HEK293T (cell line): ENCODE measurements around the gene DGKA.

Source experiments
- CTCF ChIA-PET: fragments of 350-600 bp; formaldehyde crosslinking; extraction: SDS; loops from one replicate; lab custom pipeline; 2021; ENCODE audit warnings: antibody characterized with exemption, inconsistent platforms; lab: Yijun Ruan, JAX
- POLR2A ChIA-PET: fragments of 350-600 bp; formaldehyde crosslinking; extraction: SDS; loops from one replicate; lab custom pipeline; 2020; ENCODE audit warnings: antibody characterized with exemption, inconsistent platforms; lab: Yijun Ruan, JAX
- DNase-seq: peaks from one replicate; pipeline ENCODE4 v3.0.0; 2012; ENCODE audit warnings: mixed read lengths; ENCODE audit errors: extremely low spot score
- ARNT ChIP-seq: fragments of 450-650 bp; IDR thresholded peaks from 2 replicates; pipeline ENCODE4 v1.6.1; 2017; ENCODE audit warnings: mild to moderate bottlenecking
- BHLHE40 ChIP-seq: fragments of 450-650 bp; IDR thresholded peaks from 2 replicates; pipeline ENCODE4 v1.6.1; 2016; ENCODE audit warnings: mild to moderate bottlenecking, moderate library complexity, borderline replicate concordance
- CTBP1 ChIP-seq: fragments of 450-650 bp; IDR thresholded peaks from 2 replicates; pipeline ENCODE4 v1.6.1; 2016; ENCODE audit warnings: borderline replicate concordance
- ELF4 ChIP-seq: fragments of 450-650 bp; IDR thresholded peaks from 2 replicates; pipeline ENCODE4 v1.6.1; 2017; ENCODE audit warnings: antibody characterized with exemption
- FOXA1 ChIP-seq: fragments of 450-650 bp; IDR thresholded peaks from 2 replicates; pipeline ENCODE4 v1.6.1; 2016; ENCODE audit warnings: mild to moderate bottlenecking
- FOXK2 ChIP-seq: fragments of 450-650 bp; IDR thresholded peaks from 2 replicates; pipeline ENCODE4 v1.6.1; 2016; ENCODE audit warnings: mild to moderate bottlenecking
- FOXM1 ChIP-seq: fragments of 450-650 bp; IDR thresholded peaks from 2 replicates; pipeline ENCODE4 v1.6.1; 2017; ENCODE audit warnings: mild to moderate bottlenecking, borderline replicate concordance
- HDGF ChIP-seq: fragments of 450-650 bp; IDR thresholded peaks from 2 replicates; pipeline ENCODE4 v1.6.1; 2017; ENCODE audit warnings: antibody characterized with exemption, borderline replicate concordance
- L3MBTL2 ChIP-seq: fragments of 450-650 bp; conservative IDR thresholded peaks from 2 replicates; pipeline ENCODE4 v1.6.1; 2016; ENCODE audit warnings: mild to moderate bottlenecking
- LEF1 ChIP-seq: fragments of 450-650 bp; IDR thresholded peaks from 2 replicates; pipeline ENCODE4 v1.6.1; 2017; ENCODE audit warnings: mild to moderate bottlenecking, borderline replicate concordance
- NFRKB ChIP-seq: fragments of 450-650 bp; IDR thresholded peaks from 2 replicates; pipeline ENCODE4 v1.6.1; 2016; ENCODE audit warnings: mild to moderate bottlenecking, moderate library complexity
- PKNOX1 ChIP-seq: fragments of 450-650 bp; IDR thresholded peaks from 2 replicates; pipeline ENCODE4 v1.6.1; 2016
- SP1 ChIP-seq: fragments of 450-650 bp; IDR thresholded peaks from 2 replicates; pipeline ENCODE4 v1.6.1; 2017
- SUZ12 ChIP-seq: fragments of 450-650 bp; IDR thresholded peaks from 2 replicates; pipeline ENCODE4 v1.6.1; 2016; ENCODE audit warnings: mild to moderate bottlenecking
- TARDBP ChIP-seq: fragments of 450-650 bp; IDR thresholded peaks from 2 replicates; pipeline ENCODE4 v1.6.1; 2016
- ZNF384 ChIP-seq: fragments of 450-650 bp; IDR thresholded peaks from 2 replicates; pipeline ENCODE4 v1.6.1; 2016

DGKA gene

GRCh38 chr12:55934773-55935172, 3.8 kb downstream of the DGKA start:
- CTCF ChIA-PET: interaction anchor here (1.1 kb wide), 1 partner anchor 9 kb away, joined by 5 read pairs; no protein-coding TSS in a partner anchor

GRCh38 chr12:55935738-55936151, 4.8 kb downstream of the DGKA start:
- ChIA-PET CTCF (interaction anchor here (0.6 to 0.7 kb wide), 2 partner anchors 128 to 299 kb away, joined by 3 read pairs; partner anchors contain the start of gene OR10P1), POLR2A (interaction anchor here (1.9 kb wide), 1 partner anchor 9 kb away, joined by 9 read pairs; the partner anchor contains the start of gene PYM1)
- TF ChIP-seq SP1 (no peak), FOXA1 (no peak), TARDBP (no peak), ZNF384 (no peak), FOXM1 (no peak), LEF1 (no peak), ARNT (no peak), FOXK2 (no peak)
- no peak for DNase-seq

More at GRCh38 chr12:55934773-55935172, 3.8 kb downstream of the DGKA start:
- DNase-seq: no peak
- POLR2A ChIA-PET: interaction anchor here (0.6 to 1.4 kb wide), 2 partner anchors 101 to 104 kb away, joined by 4 to 5 read pairs; no protein-coding TSS in a partner anchor
- TF ChIP-seq SUZ12 (no peak), PKNOX1 (no peak), ZNF384 (no peak), BHLHE40 (no peak), TARDBP (no peak), FOXA1 (no peak), L3MBTL2 (no peak), CTBP1 (no peak), NFRKB (no peak)

GRCh38 chr12:55937981-55938380, 7.0 kb downstream of the DGKA start:
- ChIA-PET POLR2A (interaction anchor here (1.2 kb wide), 1 partner anchor 36 kb away, joined by 3 read pairs; the partner anchor contains the start of gene RAB5B), CTCF (no interaction called here)
- TF ChIP-seq BHLHE40 (no peak), SUZ12 (no peak), FOXA1 (no peak), ARNT (no peak), NFRKB (no peak), CTBP1 (no peak), FOXK2 (no peak), LEF1 (no peak)
- no peak for DNase-seq

GRCh38 chr12:55938826-55939501, 8.0 kb downstream of the DGKA start:
- POLR2A ChIA-PET: interaction anchor here (1.0 to 2.5 kb wide), 6 partner anchors 10 to 121 kb away, joined by 3 to 14 read pairs (median 4); partner anchors contain the start of genes ORMDL2, PYM1, RAB5B and SARNP
- TF ChIP-seq NFRKB: no peak
- no peak for TF ChIP-seq LEF1
- no peak for TF ChIP-seq ELF4
- no peak for TF ChIP-seq PKNOX1
- TF ChIP-seq FOXM1: no peak
- TF ChIP-seq FOXA1: no peak
- TF ChIP-seq TARDBP: no peak
- TF ChIP-seq SUZ12: no peak
- TF ChIP-seq ARNT: no peak
- TF ChIP-seq ZNF384: no peak
- TF ChIP-seq FOXK2: no peak
- TF ChIP-seq BHLHE40: no peak
- TF ChIP-seq HDGF: no peak
- no peak for TF ChIP-seq L3MBTL2
- no peak for TF ChIP-seq CTBP1
- no peak for TF ChIP-seq SP1
- DNase-seq: no peak
- CTCF ChIA-PET: interaction anchor here (1.0 to 2.2 kb wide), 3 partner anchors 9 to 200 kb away, joined by 3 to 12 read pairs (median 10); no protein-coding TSS in a partner anchor

- TF ChIP-seq ZNF384 (no peak), HDGF (0 out of 2 replicates have a peak, but pooled peaks have one; percentile 45), FOXK2 (no peak)
- CTCF ChIA-PET: interaction anchor here (0.5 to 2.2 kb wide), 8 partner anchors 10 to 274 kb away, joined by 3 to 12 read pairs (median 4); partner anchors contain the start of gene SUOX
- peak; percentile 89 for DNase-seq
- POLR2A ChIA-PET: interaction anchor here (0.6 to 2.5 kb wide), 8 partner anchors 12 to 123 kb away, joined by 3 to 14 read pairs (median 4); partner anchors contain the start of genes ORMDL2, PYM1, RAB5B and SARNP
These were observed 9.2 kb downstream of the DGKA start for GRCh38 chr12:55940065-55940732.

- no peak for DNase-seq
- ChIA-PET POLR2A (no interaction called here), CTCF (no interaction called here)
- TF ChIP-seq CTBP1: no peak
- no peak for TF ChIP-seq NFRKB
- TF ChIP-seq PKNOX1: no peak
- no peak for TF ChIP-seq BHLHE40
- no peak for TF ChIP-seq FOXA1
- TF ChIP-seq LEF1: no peak
- no peak for TF ChIP-seq SP1
- TF ChIP-seq TARDBP: no peak
- no peak for TF ChIP-seq HDGF
These were observed 11.1 kb downstream of the DGKA start for GRCh38 chr12:55942055-55942454.
